ENCODE measurements around the gene ACTA1. TPM values are rescaled to one million over a fixed set of nuclear protein-coding genes. Genes with fewer than 3 reads are reported as not detected.
"Not testable (repeated sequence)": the region's sequence is repeated elsewhere in the genome, so short reads cannot be mapped to it uniquely, and the experiment has no call there.

The ACTA1 gene
- total RNA-seq, 2 experiments from 2014 or later = not detected

DNA sequence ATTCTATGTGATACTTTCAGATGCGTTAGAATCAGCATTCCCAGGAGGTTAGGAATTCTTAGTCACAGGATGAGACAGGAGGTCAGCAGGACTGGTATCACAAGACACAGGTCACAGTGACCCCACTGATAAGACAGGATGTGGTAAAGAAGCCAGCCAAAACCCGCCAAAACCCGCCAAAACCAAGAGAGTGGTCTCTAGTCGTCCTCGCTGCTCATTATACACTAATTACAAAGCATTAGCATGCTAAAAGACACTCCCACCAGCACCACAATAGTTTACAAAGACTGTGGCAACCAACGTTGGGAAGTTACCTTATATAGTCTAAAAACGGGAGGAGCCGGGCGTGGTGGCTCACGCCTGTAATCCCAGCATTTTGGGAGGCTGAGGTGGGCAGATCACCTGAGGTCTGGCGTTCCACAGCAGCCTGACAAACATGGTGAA lies 13.9 kb upstream of the ACTA1 start:
- POLR2A ChIA-PET = no interaction called here
- CTCF ChIA-PET = no interaction called here

DNA sequence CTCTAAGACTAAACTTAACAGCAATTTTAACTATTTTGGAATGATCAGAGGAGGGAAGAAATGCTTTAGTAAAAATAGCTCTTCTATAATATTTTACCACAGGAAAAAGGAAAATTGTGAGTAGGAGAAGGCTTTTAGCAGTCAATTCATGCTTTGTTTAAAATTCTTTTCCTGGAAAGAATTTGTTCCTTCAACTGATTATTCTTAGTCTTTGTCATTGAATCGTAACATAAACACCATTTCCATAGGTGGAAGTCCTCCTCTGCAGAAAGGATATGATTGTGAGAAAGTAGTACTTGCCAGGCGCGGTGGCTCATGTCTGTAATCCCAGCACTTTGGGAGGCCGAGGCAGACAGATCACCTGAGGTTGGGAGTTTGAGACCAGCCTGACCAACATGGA lies 11.9 kb upstream of the ACTA1 start:
- POLR2A ChIA-PET = no interaction called here

DNA sequence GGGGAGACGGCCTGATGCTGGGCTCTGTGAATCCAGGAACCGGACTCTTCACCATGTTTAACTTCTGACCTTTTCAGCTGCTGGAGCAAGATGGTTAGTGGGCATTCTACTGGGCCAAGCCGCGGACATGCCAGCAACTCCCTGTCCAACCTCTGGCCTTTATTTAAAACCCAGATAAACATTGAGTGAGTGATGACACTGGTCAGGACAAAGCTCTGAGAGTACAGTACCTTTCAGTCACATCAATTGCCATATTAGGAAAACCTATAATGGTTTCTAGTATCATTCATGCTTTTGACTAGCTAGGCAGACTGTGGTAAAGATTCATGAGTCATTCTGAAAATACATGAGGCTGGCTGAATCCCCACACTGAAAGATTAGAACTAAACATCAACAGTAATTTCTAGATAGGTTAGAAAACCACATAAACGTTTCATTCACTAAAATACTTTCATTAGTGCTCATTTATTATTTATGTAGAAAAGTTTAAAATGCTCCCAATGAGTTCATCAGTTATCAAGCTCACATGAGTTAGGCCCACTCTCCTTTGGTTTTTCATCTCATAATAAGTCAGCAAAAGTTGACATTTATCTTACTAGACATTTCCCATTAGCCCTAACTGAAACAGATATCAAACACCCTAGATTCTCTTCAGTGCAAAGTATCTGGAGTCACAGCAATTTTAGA lies 7.1 kb upstream of the ACTA1 start:
- ChIA-PET POLR2A (interaction anchor here (1.0 to 1.3 kb wide), 3 partner anchors 9 to 118 kb away, joined by 3 to 4 read pairs (median 3); partner anchors contain the start of genes ABCB10 and NUP133), CTCF (interaction anchor here (0.5 to 1.0 kb wide), 3 partner anchors 40 to 224 kb away, joined by 3 to 4 read pairs (median 3); no protein-coding TSS in a partner anchor)

More for the DNA sequence above, 11.9 kb upstream of the ACTA1 start:
- CTCF ChIA-PET = no interaction called here

DNA sequence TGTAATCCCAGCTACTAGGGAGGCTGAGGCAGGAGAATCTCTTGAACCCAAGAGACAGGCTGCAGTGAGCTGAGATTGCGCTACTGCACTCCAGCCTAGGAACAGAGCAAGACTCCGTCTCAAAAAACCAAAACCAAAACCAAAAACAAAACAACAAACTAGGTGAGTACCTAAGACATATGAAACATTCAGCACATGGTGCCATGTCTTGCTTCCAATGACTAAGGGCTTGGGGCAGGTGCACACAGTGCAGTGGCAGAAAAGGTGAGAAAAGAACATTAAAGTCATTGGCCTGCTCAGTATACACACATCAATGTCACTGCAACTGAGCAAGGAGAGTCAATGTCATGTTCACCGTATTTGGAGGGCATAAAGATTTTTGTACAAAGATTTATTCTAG lies 4.1 kb upstream of the ACTA1 start:
- POLR2A ChIA-PET = no interaction called here
- CTCF ChIA-PET = no interaction called here

DNA sequence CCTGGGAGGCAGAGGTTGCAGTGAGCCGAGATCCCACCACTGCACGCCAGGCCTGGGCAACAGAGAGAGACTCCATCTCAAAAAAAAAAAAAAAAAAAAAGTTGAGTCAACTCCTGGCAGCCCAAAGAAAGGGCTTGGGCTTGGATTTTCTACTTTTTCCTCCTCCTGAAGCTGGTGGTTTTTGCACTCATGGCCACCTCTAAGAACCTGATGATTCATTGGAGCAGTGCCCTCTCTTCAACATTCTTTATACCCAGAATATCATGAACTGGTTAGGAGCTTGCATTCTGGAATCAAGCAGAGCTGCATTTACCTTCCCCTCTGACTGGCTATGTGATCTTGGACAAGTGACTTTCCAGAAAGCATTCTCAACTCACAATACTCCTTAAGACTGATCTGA lies 3.5 kb upstream of the ACTA1 start:
- CTCF ChIA-PET = interaction anchor here (0.7 kb wide), 1 partner anchor 122 kb away, joined by 4 read pairs; no protein-coding TSS in a partner anchor
- POLR2A ChIA-PET = no interaction called here

DNA sequence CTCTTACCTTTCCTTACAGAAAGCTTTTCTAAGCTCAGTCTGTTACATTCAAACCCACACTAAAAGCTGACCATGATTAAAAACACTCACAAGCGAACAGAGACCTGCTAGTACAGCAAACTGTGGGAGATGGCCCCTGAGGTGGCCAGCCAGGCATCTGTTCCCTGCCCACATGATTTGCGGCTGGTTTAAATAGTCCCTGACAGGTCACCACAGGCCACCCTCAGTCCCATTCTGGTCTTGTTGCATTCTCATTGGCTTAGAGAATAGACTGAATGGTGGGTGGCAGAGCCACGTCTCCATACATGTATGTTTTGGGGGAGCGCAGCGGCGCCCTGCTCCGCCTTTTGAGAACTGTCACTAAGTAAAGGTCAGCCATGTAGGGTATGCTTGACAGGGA lies 2.3 kb upstream of the ACTA1 start:
- CTCF ChIA-PET = no interaction called here
- POLR2A ChIA-PET = no interaction called here

DNA sequence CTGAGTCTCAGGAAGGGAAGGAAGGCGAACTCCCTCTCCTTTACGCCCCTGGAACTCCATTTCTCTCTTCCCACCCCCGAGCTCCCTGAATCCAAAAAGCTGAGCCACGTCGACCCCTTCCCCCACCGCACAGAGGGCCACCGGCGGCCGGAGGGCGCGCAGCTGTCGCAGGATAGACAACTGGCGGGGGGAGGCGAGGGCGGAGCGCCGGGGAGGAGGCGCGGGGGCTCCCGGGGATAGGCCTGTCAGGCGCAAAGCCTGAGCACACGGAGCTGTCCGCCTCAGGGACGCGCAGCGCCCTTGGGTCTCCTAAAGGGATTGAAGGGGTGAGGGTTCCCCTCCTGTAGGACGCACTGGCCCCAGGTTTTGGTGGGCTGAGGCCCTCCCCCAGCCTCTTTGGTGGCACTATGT lies 752 bp upstream of the ACTA1 start:
- CTCF ChIA-PET = no interaction called here
- POLR2A ChIA-PET = no interaction called here

DNA sequence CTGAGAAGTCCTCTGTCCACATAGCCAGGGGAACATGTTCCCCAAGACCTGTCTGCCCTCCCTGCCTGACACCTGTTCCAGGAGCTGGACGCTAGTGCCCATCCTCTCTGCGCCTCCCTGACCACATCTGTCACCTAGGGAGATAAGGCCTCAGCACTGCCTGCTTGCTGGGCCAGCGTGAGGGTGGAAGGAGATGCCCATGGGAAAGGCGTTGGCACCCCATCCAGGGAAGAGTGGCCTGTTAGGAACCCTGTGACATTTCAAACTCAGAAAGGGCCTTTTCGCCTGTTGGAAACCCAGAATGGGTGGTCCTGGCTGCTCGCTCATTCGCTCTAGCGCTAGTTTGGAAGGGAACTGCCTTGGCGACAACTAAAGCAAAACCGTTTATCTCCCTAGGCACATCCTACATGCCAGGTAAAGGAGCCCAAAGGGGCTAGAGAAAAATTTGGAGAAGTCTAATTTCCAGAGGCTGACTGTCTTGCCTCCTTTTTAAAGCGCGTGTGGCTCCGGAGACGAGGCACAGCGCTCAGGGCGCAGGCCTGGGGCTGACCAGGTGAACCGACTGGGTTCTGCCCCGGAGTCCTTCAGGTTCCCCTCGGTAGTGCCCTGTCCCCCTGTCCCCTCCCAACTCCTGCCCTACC lies 410 bp downstream of the ACTA1 start:
- ChIA-PET CTCF (no interaction called here), POLR2A (no interaction called here)

DNA sequence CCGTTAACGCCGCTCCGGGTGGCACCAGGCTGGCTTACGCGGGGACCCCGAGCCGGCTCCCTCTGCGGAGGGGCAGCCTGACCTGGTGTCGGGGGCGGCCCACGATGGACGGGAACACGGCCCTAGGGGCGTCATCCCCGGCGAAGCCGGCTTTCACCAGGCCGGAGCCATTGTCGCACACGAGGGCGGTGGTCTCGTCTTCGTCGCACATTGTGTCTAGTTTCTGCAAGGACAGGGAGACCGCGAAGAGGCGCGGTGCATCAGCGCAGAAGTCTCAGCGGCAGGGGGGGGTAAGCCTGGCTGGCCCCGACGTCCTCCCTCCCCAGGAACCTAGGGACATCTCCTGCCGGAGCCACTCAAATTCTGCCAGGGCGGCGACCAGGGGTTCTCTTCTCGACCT lies 989 bp downstream of the ACTA1 start:
- CTCF ChIA-PET = no interaction called here
- POLR2A ChIA-PET = no interaction called here

DNA sequence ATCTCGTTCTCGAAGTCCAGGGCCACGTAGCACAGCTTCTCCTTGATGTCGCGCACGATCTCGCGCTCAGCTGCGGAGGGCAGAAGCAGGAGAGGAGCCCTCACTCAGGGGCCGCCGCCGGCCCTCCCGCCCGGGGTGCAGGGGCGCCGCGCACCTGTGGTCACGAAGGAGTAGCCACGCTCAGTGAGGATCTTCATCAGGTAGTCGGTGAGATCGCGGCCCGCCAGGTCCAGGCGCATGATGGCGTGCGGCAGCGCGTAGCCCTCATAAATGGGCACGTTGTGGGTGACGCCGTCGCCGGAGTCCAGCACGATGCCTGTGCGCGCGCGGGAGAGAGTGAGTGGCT lies 1.8 kb downstream of the ACTA1 start:
- ChIA-PET CTCF (no interaction called here), POLR2A (interaction anchor here (1.1 kb wide), 1 partner anchor 9 kb away, joined by 3 read pairs; no protein-coding TSS in a partner anchor)

DNA sequence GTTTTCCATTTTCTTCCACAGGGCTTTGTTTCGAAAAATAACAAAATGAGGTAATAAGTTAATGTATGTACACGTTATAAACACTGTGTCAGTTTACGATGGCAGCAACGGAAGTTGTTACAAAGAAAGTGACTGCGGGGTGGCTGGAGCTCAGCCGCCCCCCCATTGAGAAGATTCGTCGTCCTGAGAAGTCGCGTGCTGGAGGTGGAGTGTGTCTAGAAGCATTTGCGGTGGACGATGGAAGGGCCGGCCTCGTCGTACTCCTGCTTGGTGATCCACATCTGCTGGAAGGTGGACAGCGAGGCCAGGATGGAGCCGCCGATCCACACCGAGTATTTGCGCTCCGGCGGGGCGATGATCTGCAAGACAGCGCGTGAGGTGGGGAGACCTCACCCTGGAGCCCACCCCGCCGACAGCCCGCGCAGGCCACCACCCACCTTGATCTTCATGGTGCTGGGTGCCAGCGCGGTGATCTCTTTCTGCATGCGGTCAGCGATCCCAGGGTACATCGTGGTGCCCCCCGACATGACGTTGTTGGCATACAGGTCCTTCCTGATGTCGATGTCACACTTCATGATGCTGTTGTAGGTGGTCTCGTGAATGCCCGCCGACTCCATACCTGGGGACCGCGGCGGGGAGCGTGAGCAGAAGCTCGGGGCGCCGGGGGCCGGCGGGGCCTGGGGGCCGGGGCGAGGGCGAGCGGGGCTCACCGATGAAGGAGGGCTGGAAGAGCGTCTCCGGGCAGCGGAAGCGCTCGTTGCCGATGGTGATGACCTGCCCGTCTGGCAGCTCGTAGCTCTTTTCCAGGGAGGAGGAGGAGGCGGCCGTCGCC lies 2.4 kb downstream of the ACTA1 start:
- ChIA-PET CTCF (no interaction called here), POLR2A (interaction anchor here (1.1 kb wide), 1 partner anchor 9 kb away, joined by 3 read pairs; no protein-coding TSS in a partner anchor)

DNA sequence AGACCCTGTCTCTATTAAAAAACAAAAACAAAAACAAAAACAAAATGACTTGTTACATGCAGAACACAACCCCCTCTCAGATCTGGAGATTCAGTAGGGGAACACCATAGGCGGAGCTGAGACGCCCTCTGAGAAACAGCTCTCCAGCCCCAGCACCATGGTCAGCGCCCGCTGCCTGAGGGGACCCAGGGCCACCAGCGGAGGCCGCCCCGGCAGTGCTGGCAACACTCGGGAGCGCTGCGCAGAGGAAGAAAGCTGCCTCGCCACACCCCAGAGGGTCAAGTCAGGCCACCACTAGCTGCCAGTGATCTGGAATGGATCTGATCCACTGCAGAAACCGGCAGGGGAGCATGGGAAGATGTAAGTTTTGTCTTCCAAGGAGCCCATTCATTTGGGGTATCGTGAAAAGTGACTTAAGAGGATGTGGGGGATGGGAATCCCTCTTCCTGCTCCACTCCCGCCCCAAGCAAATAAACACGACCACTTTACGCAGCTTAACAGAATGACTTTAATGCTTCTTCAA lies 3.1 kb downstream of the ACTA1 start:
- CTCF ChIA-PET = no interaction called here
- POLR2A ChIA-PET = no interaction called here

DNA sequence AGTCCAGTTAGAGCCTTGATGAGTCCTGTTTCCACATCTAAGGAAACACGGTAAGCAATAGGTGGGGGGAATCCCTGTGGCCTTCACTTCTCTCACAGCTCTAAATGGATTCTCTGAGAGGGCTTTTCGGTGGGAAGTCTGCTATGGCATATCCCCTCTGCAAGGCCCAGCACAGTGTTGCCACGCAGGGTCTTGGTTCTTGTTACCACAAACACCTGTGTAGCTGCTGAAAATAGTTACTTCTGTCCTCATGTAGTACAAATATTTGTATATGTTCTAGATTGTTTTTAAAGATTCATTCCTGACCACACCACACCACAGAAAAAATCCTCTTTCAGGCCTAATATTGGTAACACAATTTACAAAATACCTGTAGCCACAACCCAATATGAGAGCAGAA lies 5.6 kb downstream of the ACTA1 start:
- ChIA-PET POLR2A (no interaction called here), CTCF (no interaction called here)

DNA sequence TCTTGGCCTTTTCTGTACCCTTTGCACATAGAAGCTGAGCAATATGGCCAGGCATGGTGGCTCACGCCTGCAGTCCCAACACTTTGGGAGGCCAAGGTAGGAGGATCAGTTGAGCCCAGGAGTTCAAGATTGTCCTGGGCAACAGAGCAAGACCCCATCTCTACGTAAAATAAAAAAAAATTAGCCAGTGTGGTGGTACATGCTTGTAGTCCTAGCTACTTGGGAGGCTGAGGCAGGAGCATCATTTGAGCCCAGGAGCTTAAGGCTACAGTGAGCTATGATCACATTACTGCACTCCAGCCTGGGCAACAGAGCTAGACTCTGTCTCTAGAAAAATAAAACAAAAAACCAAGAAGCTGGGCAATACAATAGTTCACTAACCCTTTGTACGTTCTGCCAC lies 6.3 kb downstream of the ACTA1 start:
- CTCF ChIA-PET = no interaction called here
- POLR2A ChIA-PET = no interaction called here

DNA sequence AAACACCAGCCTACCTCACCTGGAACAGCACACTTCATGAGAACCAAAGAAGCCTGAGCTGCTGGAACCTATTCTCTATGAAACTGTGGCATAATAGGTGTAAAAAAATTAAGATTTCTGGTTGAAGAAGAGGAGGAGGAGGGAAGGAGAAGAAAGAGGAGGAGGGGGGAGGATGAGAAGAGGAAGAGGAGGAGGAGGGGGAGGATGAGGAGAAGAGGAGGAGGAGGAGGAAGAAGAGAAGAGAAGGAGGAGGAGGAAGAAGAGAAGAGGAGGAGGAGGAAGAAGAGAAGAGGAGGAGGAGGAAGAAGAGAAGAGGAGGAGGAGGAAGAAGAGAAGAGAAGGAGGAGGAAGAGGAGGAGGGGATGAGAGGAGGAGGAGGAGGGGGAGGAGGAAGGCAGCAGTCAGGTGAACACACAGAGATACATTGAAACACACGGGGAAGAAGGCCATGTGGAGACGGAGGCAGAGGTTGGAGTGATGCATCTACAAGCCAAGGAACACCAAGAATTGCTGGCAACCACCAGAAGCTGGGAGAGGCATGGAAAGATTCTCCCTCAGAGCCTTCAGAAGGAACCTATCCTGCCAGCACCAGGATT lies 8.2 kb downstream of the ACTA1 start:
- POLR2A ChIA-PET = no interaction called here

DNA sequence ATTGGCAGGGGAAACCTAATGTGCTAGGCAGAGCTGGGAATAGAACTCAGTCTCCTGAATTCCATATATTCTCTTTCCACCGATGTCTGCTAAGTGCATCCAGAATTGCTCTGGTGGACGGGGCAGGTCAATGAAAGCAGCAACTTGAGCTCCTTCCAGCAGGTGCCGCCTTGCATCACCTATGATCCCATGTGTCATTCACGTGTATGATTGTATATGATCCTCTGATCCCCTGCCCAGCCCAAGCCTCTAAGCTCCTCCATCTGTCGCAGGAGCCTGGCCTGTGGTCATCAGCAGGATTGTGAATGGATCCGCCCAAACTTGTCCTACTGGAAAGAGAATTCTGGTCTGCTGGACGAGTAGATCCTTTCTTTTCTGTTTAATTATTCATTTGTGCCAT lies 13.1 kb downstream of the ACTA1 start:
- ChIA-PET POLR2A (no interaction called here), CTCF (no interaction called here)

More for the DNA sequence above, 8.2 kb downstream of the ACTA1 start:
- CTCF ChIA-PET = no interaction called here

DNA sequence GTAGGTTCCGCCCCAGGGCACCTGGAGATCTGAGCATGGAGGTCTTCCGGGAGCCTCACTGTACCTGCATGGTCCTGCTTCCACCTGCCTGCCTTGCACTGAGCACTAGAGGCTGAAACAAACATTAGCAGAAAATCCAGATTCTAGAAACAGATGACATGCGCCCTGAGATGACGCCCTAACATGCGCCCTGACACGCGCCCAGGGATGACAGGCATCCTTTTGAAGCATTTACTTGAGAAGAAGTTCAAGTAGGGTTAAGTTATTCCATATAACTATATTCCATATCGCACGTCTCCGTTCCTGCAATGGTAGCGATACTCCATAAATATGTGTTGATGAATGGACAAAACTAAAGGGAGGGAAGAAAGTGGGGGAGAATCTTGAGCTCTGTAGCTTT lies 13.7 kb downstream of the ACTA1 start:
- POLR2A ChIA-PET = no interaction called here
- CTCF ChIA-PET = no interaction called here

DNA sequence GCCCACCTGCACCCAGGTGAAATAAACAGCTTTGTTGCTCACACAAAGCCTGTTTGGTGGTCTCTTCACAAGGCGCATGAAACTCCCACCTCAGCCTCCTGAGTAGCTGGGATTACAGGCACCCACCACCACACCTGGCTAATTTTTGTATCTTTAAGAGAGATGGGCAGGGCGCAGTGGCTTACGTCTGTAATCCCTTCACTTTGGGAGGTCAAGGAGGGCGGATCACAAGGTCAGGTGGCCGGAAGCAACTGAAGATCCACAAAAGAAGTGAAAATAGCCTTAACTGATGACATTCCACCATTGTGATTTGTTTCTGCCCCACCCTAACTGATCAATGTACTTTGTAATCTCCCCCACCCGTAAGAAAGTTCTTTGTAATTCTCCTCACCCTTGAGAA lies 15.3 kb downstream of the ACTA1 start:
- POLR2A ChIA-PET, CTCF ChIA-PET: not testable (repeated sequence)

DNA sequence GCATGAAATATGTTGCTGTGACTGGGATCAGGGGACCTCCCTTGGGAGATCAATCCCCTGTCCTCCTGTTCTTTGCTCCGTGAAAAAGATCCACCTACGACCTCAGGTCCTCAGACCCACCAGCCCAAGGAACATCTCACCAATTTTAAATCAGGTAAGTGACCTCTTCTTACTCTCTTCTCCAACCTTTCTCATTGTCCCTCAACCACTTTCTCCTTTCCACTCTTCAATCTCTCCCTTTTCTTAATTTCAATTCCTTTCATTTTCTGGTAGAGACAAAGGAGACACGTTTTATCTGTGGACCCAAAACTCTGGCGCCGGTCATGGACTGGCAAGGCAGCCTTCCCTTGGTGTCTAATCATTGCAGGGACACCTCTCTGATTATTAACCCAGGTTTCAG lies 21.1 kb downstream of the ACTA1 start:
- POLR2A ChIA-PET, CTCF ChIA-PET: not testable (repeated sequence)

DNA sequence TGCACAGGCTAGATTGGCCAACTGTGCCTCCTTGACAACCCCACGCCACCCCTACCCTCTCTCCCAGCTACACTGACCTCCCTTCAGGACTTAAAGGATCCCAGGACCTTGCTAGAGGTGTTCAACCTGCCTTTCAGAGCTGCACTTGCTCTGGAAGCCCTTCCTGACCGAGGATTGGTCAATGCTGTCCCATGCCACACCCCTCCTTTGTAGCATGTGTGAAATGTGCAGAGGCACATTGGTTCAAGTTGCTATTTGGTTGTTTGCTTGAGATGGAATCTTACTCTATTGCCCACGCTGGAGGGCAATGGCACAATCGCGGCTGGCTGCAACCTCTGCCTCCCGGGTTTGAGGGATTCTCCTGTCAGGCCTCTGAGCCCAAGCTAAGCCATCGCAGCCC lies 21.8 kb downstream of the ACTA1 start:
- ChIA-PET POLR2A (no interaction called here), CTCF (no interaction called here)

All from activated CD8-positive, alpha-beta memory T cell treated with anti-CD3 and anti-CD28 coated beads for 36 hours (primary cell).